ENCODE data around the gene ZBTB40.

- TF ChIP-seq CTCF (IDR thresholded peaks at IDR 0.05; ENCODE audit: low read length) (no peak), EZH2 (IDR thresholded peaks at IDR 0.05; ENCODE audit: borderline replicate concordance, low read length) (no peak)
Observed at GRCh38 chr1:22573237-22573636, 121.6 kb downstream of the ZBTB40 start.

Data from OCI-LY1 (cell line).